ENCODE data around the gene ZNF646.

ZNF646 gene

DNA sequence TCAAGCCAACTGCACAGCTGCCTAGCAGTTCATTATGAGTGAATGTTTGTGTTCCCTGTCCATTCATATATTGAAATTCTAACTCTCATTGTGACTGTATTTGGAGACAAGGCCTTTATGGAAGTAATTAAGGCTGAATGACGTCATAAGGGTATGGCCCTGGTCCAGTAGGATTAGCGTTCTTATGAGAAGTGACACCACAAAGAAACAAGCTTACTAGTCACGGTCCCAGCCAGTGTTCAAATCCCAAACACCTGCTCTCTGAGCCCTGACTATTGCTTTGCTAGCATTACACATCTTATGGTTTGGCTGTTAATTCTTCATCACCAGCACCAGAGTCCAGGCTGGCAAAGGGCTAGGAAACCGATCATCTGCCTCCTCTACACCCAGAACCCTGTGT is 2.4 kb upstream of the ZNF646 start:
- Histone ChIP-seq H3K4me2 (ENCODE audit: low read length) (peak overlapping the region; percentile 87), H3K9me3 (replicated peaks; ENCODE audit: low read length) (no peaks in the 10 kb centered on the region), H3K9ac (ENCODE audit: low read depth, low read length) (peak overlapping the region; percentile 96), H3K36me3 (ENCODE audit: insufficient read depth, low read length) (peaks cover 5% of the 10 kb centered on the region), H3K4me3 (ENCODE audit: low read length) (peak overlapping the region; percentile 97), H3K4me1 (ENCODE audit: control insufficient read depth, insufficient read depth, low read length) (peaks cover 16% of the 10 kb centered on the region), H3K27me3 (ENCODE audit: control insufficient read depth, insufficient read depth, low read length) (no peaks in the 10 kb centered on the region)

DNA sequence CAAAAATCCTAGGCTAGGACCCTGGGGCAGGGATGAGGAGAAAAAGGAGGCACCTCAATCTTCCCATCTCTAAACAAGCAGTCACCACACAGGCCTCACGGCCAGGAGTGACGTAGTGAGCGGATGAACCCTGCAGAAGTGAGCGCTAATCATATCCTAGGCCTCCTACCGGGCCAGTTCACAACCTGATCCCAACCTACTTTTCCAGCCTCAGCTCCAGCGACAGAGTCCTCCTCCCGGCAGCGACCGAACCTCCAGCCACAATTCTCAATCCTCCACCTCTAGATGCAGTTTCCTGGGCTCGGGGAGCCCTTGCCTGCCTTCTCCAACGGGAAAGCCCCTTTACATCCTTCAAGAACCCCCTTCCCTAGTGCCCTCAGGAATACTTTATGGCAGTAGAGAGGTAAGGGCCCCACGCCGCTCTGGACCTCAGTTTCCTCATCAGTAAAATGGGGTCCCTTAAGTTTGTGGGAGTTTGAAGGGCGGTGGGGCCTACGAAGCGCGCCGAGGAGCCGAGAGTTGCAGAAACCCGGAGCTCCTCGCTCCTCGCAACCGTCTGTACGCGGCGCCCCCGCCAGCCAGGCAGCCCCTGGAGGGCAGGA is 1.6 kb upstream of the ZNF646 start:
- H3K4me1 ChIP-seq (ENCODE audit: control insufficient read depth, insufficient read depth, low read length), result peaks cover 16% of the 10 kb centered on the region
- H3K9me3 ChIP-seq (replicated peaks; ENCODE audit: low read length), result no peaks in the 10 kb centered on the region
- H3K4me2 ChIP-seq (ENCODE audit: low read length), result peak overlapping the region; percentile 87
- peak overlapping the region; percentile 97 for H3K4me3 ChIP-seq (ENCODE audit: low read length)
- H3K36me3 ChIP-seq (ENCODE audit: insufficient read depth, low read length), result peaks cover 13% of the 10 kb centered on the region
- peak overlapping the region; percentile 96 for H3K9ac ChIP-seq (ENCODE audit: low read depth, low read length)
- no peaks in the 10 kb centered on the region for H3K27me3 ChIP-seq (ENCODE audit: control insufficient read depth, insufficient read depth, low read length)

DNA sequence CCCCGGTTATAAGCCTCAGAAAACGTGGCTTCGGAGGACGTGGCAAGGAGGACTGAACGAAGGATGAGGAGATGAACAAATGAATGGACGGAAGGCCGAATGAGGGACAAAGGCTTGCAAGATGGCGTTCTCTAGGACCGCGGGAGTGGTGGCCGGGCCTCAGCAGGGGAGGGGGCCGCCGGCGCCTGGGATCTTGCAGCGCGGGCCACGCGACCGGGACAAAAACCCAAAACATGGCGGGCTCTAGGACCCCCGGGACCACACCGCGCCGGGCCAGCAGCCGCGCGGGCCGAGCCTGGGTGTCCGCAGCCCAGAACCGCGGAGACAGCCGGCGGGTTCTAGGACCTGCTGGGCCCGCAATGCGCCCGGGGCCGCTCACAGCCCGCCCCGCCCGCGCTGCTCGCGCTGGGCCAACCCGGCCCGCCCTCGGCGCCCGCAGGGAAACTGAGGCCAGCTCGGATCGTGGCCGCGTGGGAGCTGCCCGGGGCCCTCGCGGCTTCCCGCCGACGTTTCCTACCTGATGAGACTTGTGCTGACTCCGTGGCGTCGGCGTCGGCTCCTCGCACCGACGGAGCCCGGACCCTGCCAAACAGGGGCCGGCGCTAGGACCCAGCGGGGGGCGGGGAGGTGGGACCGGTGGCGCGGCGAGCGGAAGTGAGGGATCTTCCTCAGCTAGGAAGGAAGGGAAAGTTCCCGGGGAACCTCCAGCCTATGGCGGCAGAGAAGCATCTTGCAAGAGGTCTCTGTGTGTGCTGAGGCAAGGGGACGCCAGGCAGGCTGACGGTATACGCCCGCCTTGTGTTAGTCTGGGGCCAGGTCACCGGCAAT is 866 bp upstream of the ZNF646 start:
- peak overlapping the region; percentile 97 for H3K4me3 ChIP-seq (ENCODE audit: low read length)
- peak overlapping the region; percentile 87 for H3K4me2 ChIP-seq (ENCODE audit: low read length)
- no peaks in the 10 kb centered on the region for H3K9me3 ChIP-seq (replicated peaks; ENCODE audit: low read length)
- peak overlapping the region; percentile 96 for H3K9ac ChIP-seq (ENCODE audit: low read depth, low read length)
- peaks cover 20% of the 10 kb centered on the region for H3K36me3 ChIP-seq (ENCODE audit: insufficient read depth, low read length)
- no peaks in the 10 kb centered on the region for H3K27me3 ChIP-seq (ENCODE audit: control insufficient read depth, insufficient read depth, low read length)
- peaks cover 16% of the 10 kb centered on the region for H3K4me1 ChIP-seq (ENCODE audit: control insufficient read depth, insufficient read depth, low read length)

DNA sequence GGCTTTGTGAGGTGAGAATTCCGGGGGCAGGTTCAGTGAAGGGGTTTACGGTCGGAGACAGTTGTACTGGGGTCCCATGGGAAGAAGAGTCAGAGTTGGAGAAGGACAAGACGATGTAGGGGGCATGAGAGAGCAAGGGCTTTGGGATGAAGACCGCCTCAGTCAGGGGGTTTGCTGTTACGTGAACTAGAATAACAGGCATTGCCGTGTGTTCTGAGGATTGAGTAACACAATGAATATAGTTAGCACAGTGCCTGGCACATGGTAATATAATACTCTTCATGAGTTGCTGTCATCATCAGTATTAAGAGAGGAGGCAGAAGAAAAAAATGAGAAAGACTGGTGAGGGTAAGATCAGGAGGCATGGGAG is 577 bp downstream of the ZNF646 start:
- Histone ChIP-seq H3K4me1 (ENCODE audit: control insufficient read depth, insufficient read depth, low read length) (peaks cover 16% of the 10 kb centered on the region), H3K9ac (ENCODE audit: low read depth, low read length) (peak overlapping the region; percentile 96), H3K9me3 (replicated peaks; ENCODE audit: low read length) (no peaks in the 10 kb centered on the region), H3K4me2 (ENCODE audit: low read length) (peak overlapping the region; percentile 85), H3K4me3 (ENCODE audit: low read length) (peak overlapping the region; percentile 97), H3K27me3 (ENCODE audit: control insufficient read depth, insufficient read depth, low read length) (no peaks in the 10 kb centered on the region), H3K36me3 (ENCODE audit: insufficient read depth, low read length) (peaks cover 31% of the 10 kb centered on the region)

DNA sequence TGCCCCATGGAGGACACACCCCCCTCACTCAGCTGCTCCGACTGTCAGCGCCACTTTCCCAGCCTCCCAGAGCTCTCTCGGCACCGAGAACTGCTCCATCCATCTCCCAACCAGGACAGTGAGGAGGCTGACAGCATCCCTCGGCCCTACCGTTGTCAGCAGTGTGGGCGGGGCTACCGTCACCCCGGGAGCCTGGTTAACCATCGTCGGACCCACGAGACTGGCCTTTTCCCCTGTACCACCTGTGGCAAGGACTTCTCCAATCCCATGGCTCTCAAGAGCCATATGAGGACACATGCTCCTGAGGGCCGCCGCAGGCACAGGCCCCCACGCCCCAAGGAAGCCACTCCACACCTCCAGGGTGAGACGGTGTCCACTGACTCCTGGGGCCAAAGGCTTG is 2.1 kb downstream of the ZNF646 start:
- H3K36me3 ChIP-seq (ENCODE audit: insufficient read depth, low read length), result peaks cover 46% of the 10 kb centered on the region
- peaks cover 14% of the 10 kb centered on the region for H3K4me1 ChIP-seq (ENCODE audit: control insufficient read depth, insufficient read depth, low read length)
- no peaks in the 10 kb centered on the region for H3K27me3 ChIP-seq (ENCODE audit: control insufficient read depth, insufficient read depth, low read length)
- H3K4me2 ChIP-seq (ENCODE audit: low read length), result no peak overlapping the region
- H3K4me3 ChIP-seq (ENCODE audit: low read length), result no peak overlapping the region
- no peak overlapping the region for H3K9ac ChIP-seq (ENCODE audit: low read depth, low read length)
- no peaks in the 10 kb centered on the region for H3K9me3 ChIP-seq (replicated peaks; ENCODE audit: low read length)

DNA sequence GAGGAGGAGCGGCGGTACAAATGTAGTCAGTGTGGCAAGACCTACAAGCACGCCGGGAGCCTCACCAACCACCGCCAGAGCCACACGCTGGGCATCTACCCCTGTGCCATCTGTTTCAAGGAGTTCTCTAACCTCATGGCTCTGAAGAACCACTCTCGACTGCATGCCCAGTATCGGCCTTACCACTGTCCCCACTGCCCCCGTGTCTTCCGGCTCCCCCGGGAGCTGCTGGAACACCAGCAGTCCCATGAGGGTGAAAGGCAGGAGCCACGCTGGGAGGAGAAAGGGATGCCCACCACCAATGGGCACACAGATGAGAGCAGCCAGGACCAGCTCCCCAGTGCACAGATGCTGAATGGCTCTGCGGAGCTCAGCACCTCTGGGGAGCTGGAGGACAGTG is 2.8 kb downstream of the ZNF646 start:
- H3K27me3 ChIP-seq (ENCODE audit: control insufficient read depth, insufficient read depth, low read length), result no peaks in the 10 kb centered on the region
- H3K9ac ChIP-seq (ENCODE audit: low read depth, low read length), result no peak overlapping the region
- no peaks in the 10 kb centered on the region for H3K9me3 ChIP-seq (replicated peaks; ENCODE audit: low read length)
- peaks cover 8% of the 10 kb centered on the region for H3K4me1 ChIP-seq (ENCODE audit: control insufficient read depth, insufficient read depth, low read length)
- H3K36me3 ChIP-seq (ENCODE audit: insufficient read depth, low read length), result peaks cover 49% of the 10 kb centered on the region
- H3K4me3 ChIP-seq (ENCODE audit: low read length), result no peak overlapping the region
- H3K4me2 ChIP-seq (ENCODE audit: low read length), result no peak overlapping the region

DNA sequence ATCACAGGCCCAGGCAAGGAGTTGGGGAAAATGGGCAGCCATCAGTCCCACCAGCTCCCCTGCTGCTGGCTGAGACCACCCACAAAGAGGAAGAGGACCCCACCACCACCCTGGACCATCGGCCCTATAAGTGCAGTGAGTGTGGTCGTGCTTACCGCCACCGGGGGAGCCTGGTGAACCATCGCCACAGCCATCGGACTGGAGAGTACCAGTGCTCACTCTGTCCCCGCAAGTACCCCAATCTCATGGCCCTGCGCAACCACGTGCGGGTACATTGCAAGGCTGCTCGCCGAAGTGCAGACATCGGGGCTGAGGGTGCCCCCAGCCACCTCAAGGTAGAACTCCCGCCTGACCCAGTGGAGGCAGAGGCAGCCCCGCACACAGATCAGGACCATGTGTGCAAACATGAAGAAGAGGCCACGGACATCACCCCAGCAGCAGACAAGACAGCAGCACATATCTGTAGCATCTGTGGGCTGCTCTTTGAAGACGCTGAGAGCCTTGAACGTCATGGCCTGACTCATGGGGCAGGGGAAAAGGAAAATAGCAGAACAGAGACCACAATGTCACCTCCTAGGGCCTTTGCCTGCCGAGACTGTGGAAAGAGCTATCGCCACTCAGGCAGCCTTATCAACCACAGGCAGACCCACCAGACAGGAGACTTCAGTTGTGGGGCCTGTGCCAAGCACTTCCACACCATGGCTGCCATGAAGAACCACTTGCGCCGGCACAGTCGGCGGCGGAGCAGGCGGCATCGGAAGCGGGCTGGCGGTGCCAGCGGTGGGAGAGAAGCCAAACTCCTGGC is 3.6 kb downstream of the ZNF646 start:
- Histone ChIP-seq H3K27me3 (ENCODE audit: control insufficient read depth, insufficient read depth, low read length) (no peaks in the 10 kb centered on the region), H3K36me3 (ENCODE audit: insufficient read depth, low read length) (peaks cover 52% of the 10 kb centered on the region), H3K4me1 (ENCODE audit: control insufficient read depth, insufficient read depth, low read length) (peaks cover 7% of the 10 kb centered on the region), H3K9ac (ENCODE audit: low read depth, low read length) (no peak overlapping the region), H3K4me3 (ENCODE audit: low read length) (no peak overlapping the region), H3K9me3 (replicated peaks; ENCODE audit: low read length) (no peaks in the 10 kb centered on the region), H3K4me2 (ENCODE audit: low read length) (no peak overlapping the region)

DNA sequence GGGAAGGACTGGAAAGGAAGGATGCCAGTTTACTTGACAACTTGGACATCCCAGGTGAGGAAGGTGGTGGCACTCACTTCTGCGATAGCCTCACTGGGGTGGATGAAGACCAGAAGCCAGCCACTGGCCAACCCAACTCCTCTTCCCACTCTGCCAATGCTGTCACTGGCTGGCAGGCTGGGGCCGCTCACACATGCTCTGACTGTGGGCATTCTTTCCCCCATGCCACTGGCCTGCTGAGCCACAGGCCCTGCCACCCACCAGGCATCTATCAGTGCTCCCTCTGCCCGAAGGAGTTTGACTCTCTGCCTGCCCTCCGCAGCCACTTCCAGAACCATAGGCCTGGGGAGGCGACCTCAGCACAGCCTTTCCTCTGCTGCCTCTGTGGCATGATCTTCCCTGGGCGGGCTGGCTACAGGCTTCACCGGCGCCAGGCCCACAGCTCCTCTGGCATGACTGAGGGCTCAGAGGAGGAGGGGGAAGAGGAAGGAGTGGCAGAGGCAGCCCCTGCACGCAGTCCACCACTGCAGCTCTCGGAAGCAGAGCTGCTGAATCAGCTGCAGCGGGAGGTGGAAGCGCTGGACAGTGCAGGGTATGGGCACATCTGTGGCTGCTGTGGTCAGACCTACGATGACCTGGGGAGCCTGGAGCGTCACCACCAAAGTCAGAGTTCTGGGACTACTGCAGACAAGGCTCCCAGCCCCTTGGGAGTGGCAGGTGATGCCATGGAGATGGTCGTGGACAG is 4.5 kb downstream of the ZNF646 start:
- Histone ChIP-seq H3K9me3 (replicated peaks; ENCODE audit: low read length) (no peaks in the 10 kb centered on the region), H3K4me3 (ENCODE audit: low read length) (no peak overlapping the region), H3K4me2 (ENCODE audit: low read length) (no peak overlapping the region), H3K36me3 (ENCODE audit: insufficient read depth, low read length) (peaks cover 56% of the 10 kb centered on the region), H3K4me1 (ENCODE audit: control insufficient read depth, insufficient read depth, low read length) (peaks cover 7% of the 10 kb centered on the region), H3K9ac (ENCODE audit: low read depth, low read length) (no peak overlapping the region), H3K27me3 (ENCODE audit: control insufficient read depth, insufficient read depth, low read length) (no peaks in the 10 kb centered on the region)

DNA sequence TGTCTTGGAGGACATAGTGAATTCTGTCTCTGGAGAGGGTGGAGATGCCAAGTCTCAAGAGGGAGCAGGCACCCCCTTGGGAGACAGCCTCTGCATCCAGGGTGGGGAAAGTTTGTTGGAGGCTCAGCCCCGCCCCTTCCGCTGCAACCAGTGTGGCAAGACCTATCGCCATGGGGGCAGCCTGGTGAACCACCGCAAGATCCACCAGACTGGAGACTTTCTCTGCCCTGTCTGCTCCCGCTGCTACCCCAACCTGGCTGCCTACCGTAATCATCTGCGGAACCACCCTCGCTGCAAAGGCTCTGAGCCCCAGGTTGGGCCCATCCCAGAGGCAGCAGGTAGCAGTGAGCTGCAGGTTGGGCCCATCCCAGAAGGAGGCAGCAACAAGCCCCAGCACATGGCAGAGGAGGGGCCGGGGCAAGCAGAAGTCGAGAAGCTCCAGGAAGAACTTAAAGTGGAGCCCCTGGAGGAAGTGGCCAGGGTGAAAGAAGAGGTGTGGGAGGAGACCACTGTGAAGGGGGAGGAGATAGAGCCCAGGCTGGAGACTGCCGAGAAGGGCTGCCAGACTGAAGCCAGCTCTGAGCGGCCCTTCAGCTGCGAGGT is 5.2 kb downstream of the ZNF646 start:
- no peaks in the 10 kb centered on the region for H3K9me3 ChIP-seq (replicated peaks; ENCODE audit: low read length)
- H3K4me2 ChIP-seq (ENCODE audit: low read length), result no peak overlapping the region
- H3K27me3 ChIP-seq (ENCODE audit: control insufficient read depth, insufficient read depth, low read length), result no peaks in the 10 kb centered on the region
- H3K9ac ChIP-seq (ENCODE audit: low read depth, low read length), result no peak overlapping the region
- peaks cover 63% of the 10 kb centered on the region for H3K36me3 ChIP-seq (ENCODE audit: insufficient read depth, low read length)
- H3K4me3 ChIP-seq (ENCODE audit: low read length), result no peak overlapping the region
- peaks cover 7% of the 10 kb centered on the region for H3K4me1 ChIP-seq (ENCODE audit: control insufficient read depth, insufficient read depth, low read length)

DNA sequence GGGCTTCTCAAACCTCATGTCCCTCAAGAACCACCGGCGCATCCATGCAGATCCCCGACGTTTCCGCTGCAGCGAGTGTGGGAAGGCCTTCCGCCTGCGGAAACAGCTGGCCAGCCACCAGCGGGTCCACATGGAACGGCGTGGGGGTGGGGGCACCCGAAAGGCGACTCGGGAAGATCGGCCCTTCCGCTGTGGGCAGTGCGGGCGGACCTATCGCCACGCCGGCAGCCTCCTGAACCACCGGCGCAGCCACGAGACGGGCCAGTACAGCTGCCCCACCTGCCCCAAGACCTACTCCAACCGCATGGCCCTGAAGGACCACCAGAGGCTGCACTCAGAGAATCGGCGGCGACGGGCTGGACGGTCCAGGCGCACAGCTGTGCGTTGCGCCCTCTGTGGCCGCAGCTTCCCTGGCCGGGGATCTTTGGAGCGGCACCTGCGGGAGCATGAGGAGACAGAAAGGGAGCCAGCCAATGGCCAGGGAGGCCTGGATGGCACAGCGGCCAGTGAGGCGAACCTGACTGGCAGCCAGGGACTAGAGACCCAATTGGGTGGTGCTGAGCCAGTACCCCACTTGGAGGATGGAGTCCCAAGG is 5.9 kb downstream of the ZNF646 start:
- Histone ChIP-seq H3K4me2 (ENCODE audit: low read length) (no peak overlapping the region), H3K9me3 (replicated peaks; ENCODE audit: low read length) (no peaks in the 10 kb centered on the region), H3K4me1 (ENCODE audit: control insufficient read depth, insufficient read depth, low read length) (peaks cover 5% of the 10 kb centered on the region), H3K9ac (ENCODE audit: low read depth, low read length) (no peak overlapping the region), H3K27me3 (ENCODE audit: control insufficient read depth, insufficient read depth, low read length) (no peaks in the 10 kb centered on the region), H3K36me3 (ENCODE audit: insufficient read depth, low read length) (peaks cover 65% of the 10 kb centered on the region), H3K4me3 (ENCODE audit: low read length) (no peak overlapping the region)
